ENCODE measurements around the gene SHOC2.
A peak's percentile ranks its signal among the peaks of the same experiment; 100 is the strongest.

Gene SHOC2

GRCh38 chr10:110972231-110973134, 53.1 kb downstream of the SHOC2 start:
- DNase-seq (ENCODE audit: low read depth), result no peak
- H3K4me1 ChIP-seq (ENCODE audit: control insufficient read depth, insufficient read depth, low read length), result peaks cover 8% of the 10 kb centered on the region
- no peaks in the 10 kb centered on the region for H3K9me3 ChIP-seq (ENCODE audit: control insufficient read depth, low read length)
- H3K27me3 ChIP-seq (replicated peaks; ENCODE audit: control insufficient read depth, insufficient read depth, low read length), result no peaks in the 10 kb centered on the region
- no peaks in the 10 kb centered on the region for H3K36me3 ChIP-seq (ENCODE audit: control insufficient read depth, insufficient read depth, low read length, severe bottlenecking)
- no peak overlapping the region for H3K9ac ChIP-seq (ENCODE audit: low read length)
- no peak overlapping the region for H3K4me3 ChIP-seq (ENCODE audit: low read length)

- Histone ChIP-seq H3K4me1 (ENCODE audit: control insufficient read depth, insufficient read depth, low read length) (peaks cover 14% of the 10 kb centered on the region), H3K4me3 (ENCODE audit: low read length) (no peak overlapping the region), H3K9me3 (ENCODE audit: control insufficient read depth, low read length) (no peaks in the 10 kb centered on the region), H3K9ac (ENCODE audit: low read length) (no peak overlapping the region), H3K27me3 (replicated peaks; ENCODE audit: control insufficient read depth, insufficient read depth, low read length) (no peaks in the 10 kb centered on the region), H3K36me3 (ENCODE audit: control insufficient read depth, insufficient read depth, low read length, severe bottlenecking) (no peaks in the 10 kb centered on the region)
- DNase-seq (ENCODE audit: low read depth), result no peak
Measured at GRCh38 chr10:110973400-110973799, 54.0 kb downstream of the SHOC2 start.

- H3K9ac ChIP-seq (ENCODE audit: low read length), result no peak overlapping the region
- no peaks in the 10 kb centered on the region for H3K36me3 ChIP-seq (ENCODE audit: control insufficient read depth, insufficient read depth, low read length, severe bottlenecking)
- peaks cover 6% of the 10 kb centered on the region for H3K4me1 ChIP-seq (ENCODE audit: control insufficient read depth, insufficient read depth, low read length)
- no peaks in the 10 kb centered on the region for H3K9me3 ChIP-seq (ENCODE audit: control insufficient read depth, low read length)
- no peak overlapping the region for H3K4me3 ChIP-seq (ENCODE audit: low read length)
- no peak for DNase-seq (ENCODE audit: low read depth)
- no peaks in the 10 kb centered on the region for H3K27me3 ChIP-seq (replicated peaks; ENCODE audit: control insufficient read depth, insufficient read depth, low read length)
Measured at GRCh38 chr10:110976577-110976976, 57.2 kb downstream of the SHOC2 start.

GRCh38 chr10:110977662-110978061, 58.3 kb downstream of the SHOC2 start:
- no peaks in the 10 kb centered on the region for H3K9me3 ChIP-seq (ENCODE audit: control insufficient read depth, low read length)
- no peaks in the 10 kb centered on the region for H3K27me3 ChIP-seq (replicated peaks; ENCODE audit: control insufficient read depth, insufficient read depth, low read length)
- no peaks in the 10 kb centered on the region for H3K36me3 ChIP-seq (ENCODE audit: control insufficient read depth, insufficient read depth, low read length, severe bottlenecking)
- H3K4me3 ChIP-seq (ENCODE audit: low read length), result no peak overlapping the region
- H3K9ac ChIP-seq (ENCODE audit: low read length), result no peak overlapping the region
- H3K4me1 ChIP-seq (ENCODE audit: control insufficient read depth, insufficient read depth, low read length), result peaks cover 6% of the 10 kb centered on the region
- no peak for DNase-seq (ENCODE audit: low read depth)

- H3K9ac ChIP-seq (ENCODE audit: low read length), result no peak overlapping the region
- peaks cover 6% of the 10 kb centered on the region for H3K4me1 ChIP-seq (ENCODE audit: control insufficient read depth, insufficient read depth, low read length)
- DNase-seq (ENCODE audit: low read depth), result no peak
Measured at GRCh38 chr10:110978204-110978603, 58.8 kb downstream of the SHOC2 start.

GRCh38 chr10:110979611-110980010, 60.2 kb downstream of the SHOC2 start:
- Histone ChIP-seq H3K4me3 (ENCODE audit: low read length) (no peak overlapping the region), H3K27me3 (replicated peaks; ENCODE audit: control insufficient read depth, insufficient read depth, low read length) (no peaks in the 10 kb centered on the region), H3K36me3 (ENCODE audit: control insufficient read depth, insufficient read depth, low read length, severe bottlenecking) (no peaks in the 10 kb centered on the region), H3K4me1 (ENCODE audit: control insufficient read depth, insufficient read depth, low read length) (peaks cover 6% of the 10 kb centered on the region), H3K9ac (ENCODE audit: low read length) (no peak overlapping the region), H3K9me3 (ENCODE audit: control insufficient read depth, low read length) (no peaks in the 10 kb centered on the region)
- no peak for DNase-seq (ENCODE audit: low read depth)

More at GRCh38 chr10:110978204-110978603, 58.8 kb downstream of the SHOC2 start:
- H3K4me3 ChIP-seq (ENCODE audit: low read length), result no peak overlapping the region
- H3K27me3 ChIP-seq (replicated peaks; ENCODE audit: control insufficient read depth, insufficient read depth, low read length), result no peaks in the 10 kb centered on the region
- no peaks in the 10 kb centered on the region for H3K9me3 ChIP-seq (ENCODE audit: control insufficient read depth, low read length)
- H3K36me3 ChIP-seq (ENCODE audit: control insufficient read depth, insufficient read depth, low read length, severe bottlenecking), result no peaks in the 10 kb centered on the region

GRCh38 chr10:110980807-110981206, 61.4 kb downstream of the SHOC2 start:
- Histone ChIP-seq H3K9me3 (ENCODE audit: control insufficient read depth, low read length) (no peaks in the 10 kb centered on the region), H3K9ac (ENCODE audit: low read length) (no peak overlapping the region), H3K36me3 (ENCODE audit: control insufficient read depth, insufficient read depth, low read length, severe bottlenecking) (no peaks in the 10 kb centered on the region), H3K4me1 (ENCODE audit: control insufficient read depth, insufficient read depth, low read length) (peaks cover 6% of the 10 kb centered on the region), H3K4me3 (ENCODE audit: low read length) (no peak overlapping the region), H3K27me3 (replicated peaks; ENCODE audit: control insufficient read depth, insufficient read depth, low read length) (no peaks in the 10 kb centered on the region)
- DNase-seq (ENCODE audit: low read depth), result no peak

GRCh38 chr10:110983466-110983865, 64.1 kb downstream of the SHOC2 start:
- Histone ChIP-seq H3K27me3 (replicated peaks; ENCODE audit: control insufficient read depth, insufficient read depth, low read length) (no peaks in the 10 kb centered on the region), H3K9ac (ENCODE audit: low read length) (no peak overlapping the region), H3K4me1 (ENCODE audit: control insufficient read depth, insufficient read depth, low read length) (peaks cover 4% of the 10 kb centered on the region), H3K9me3 (ENCODE audit: control insufficient read depth, low read length) (no peaks in the 10 kb centered on the region), H3K36me3 (ENCODE audit: control insufficient read depth, insufficient read depth, low read length, severe bottlenecking) (peaks cover 10% of the 10 kb centered on the region), H3K4me3 (ENCODE audit: low read length) (no peak overlapping the region)
- DNase-seq (ENCODE audit: low read depth), result no peak

GRCh38 chr10:110985497-110986275, 66.3 kb downstream of the SHOC2 start:
- H3K4me3 ChIP-seq (ENCODE audit: low read length), result no peak overlapping the region
- peaks cover 12% of the 10 kb centered on the region for H3K4me1 ChIP-seq (ENCODE audit: control insufficient read depth, insufficient read depth, low read length)
- peak; percentile 80 for DNase-seq (ENCODE audit: low read depth)
- H3K27me3 ChIP-seq (replicated peaks; ENCODE audit: control insufficient read depth, insufficient read depth, low read length), result no peaks in the 10 kb centered on the region
- peaks cover 12% of the 10 kb centered on the region for H3K36me3 ChIP-seq (ENCODE audit: control insufficient read depth, insufficient read depth, low read length, severe bottlenecking)
- H3K9me3 ChIP-seq (ENCODE audit: control insufficient read depth, low read length), result no peaks in the 10 kb centered on the region
- no peak overlapping the region for H3K9ac ChIP-seq (ENCODE audit: low read length)

- Histone ChIP-seq H3K36me3 (ENCODE audit: control insufficient read depth, insufficient read depth, low read length, severe bottlenecking) (peaks cover 18% of the 10 kb centered on the region), H3K4me3 (ENCODE audit: low read length) (no peak overlapping the region), H3K4me1 (ENCODE audit: control insufficient read depth, insufficient read depth, low read length) (peaks cover 35% of the 10 kb centered on the region), H3K9ac (ENCODE audit: low read length) (no peak overlapping the region), H3K9me3 (ENCODE audit: control insufficient read depth, low read length) (no peaks in the 10 kb centered on the region), H3K27me3 (replicated peaks; ENCODE audit: control insufficient read depth, insufficient read depth, low read length) (no peaks in the 10 kb centered on the region)
- DNase-seq (ENCODE audit: low read depth), result peak; percentile 21
Measured at GRCh38 chr10:110989016-110989415, 69.6 kb downstream of the SHOC2 start.

GRCh38 chr10:110992006-110992800, 72.8 kb downstream of the SHOC2 start:
- no peaks in the 10 kb centered on the region for H3K9me3 ChIP-seq (ENCODE audit: control insufficient read depth, low read length)
- no peak overlapping the region for H3K4me3 ChIP-seq (ENCODE audit: low read length)
- no peaks in the 10 kb centered on the region for H3K27me3 ChIP-seq (replicated peaks; ENCODE audit: control insufficient read depth, insufficient read depth, low read length)
- peaks cover 22% of the 10 kb centered on the region for H3K36me3 ChIP-seq (ENCODE audit: control insufficient read depth, insufficient read depth, low read length, severe bottlenecking)
- no peak for DNase-seq (ENCODE audit: low read depth)
- H3K9ac ChIP-seq (ENCODE audit: low read length), result no peak overlapping the region
- peaks cover 33% of the 10 kb centered on the region for H3K4me1 ChIP-seq (ENCODE audit: control insufficient read depth, insufficient read depth, low read length)
